ENCODE results near the gene LSP1.
"Not testable (repeated sequence)": the region's sequence is repeated elsewhere in the genome, so short reads cannot be mapped to it uniquely, and the experiment has no call there.

The LSP1 gene

GRCh38 chr11:1928470-1928890, 75.6 kb downstream of the LSP1 start:
- ATAC-seq = no peak
- no peak for DNase-seq

GRCh38 chr11:1928891-1929541, 76.1 kb downstream of the LSP1 start:
- ATAC-seq = no peak
- DNase-seq = no peak

GRCh38 chr11:1929621-1930461, 77.0 kb downstream of the LSP1 start:
- no peak for ATAC-seq
- no peak for DNase-seq

GRCh38 chr11:1930462-1930830, 77.6 kb downstream of the LSP1 start:
- ATAC-seq = no peak
- DNase-seq = no peak

- no peak for DNase-seq
- ATAC-seq = no peak
Measured at GRCh38 chr11:1931341-1932104, 78.6 kb downstream of the LSP1 start.

- ATAC-seq (no peak), DNase-seq (no peak)
Measured at GRCh38 chr11:1932105-1932480, 79.2 kb downstream of the LSP1 start.

- no peak for ATAC-seq
- DNase-seq = no peak
Measured at GRCh38 chr11:1932681-1933080, 79.8 kb downstream of the LSP1 start.

GRCh38 chr11:1933416-1934334, 80.8 kb downstream of the LSP1 start:
- no peak for ATAC-seq
- DNase-seq = no peak

- ATAC-seq (no peak), DNase-seq (no peak)
Measured at GRCh38 chr11:1934335-1935155, 81.7 kb downstream of the LSP1 start.

- ATAC-seq (no peak), DNase-seq (no peak)
Measured at GRCh38 chr11:1935156-1936071, 82.5 kb downstream of the LSP1 start.

GRCh38 chr11:1936072-1936780, 83.3 kb downstream of the LSP1 start:
- DNase-seq (no peak), ATAC-seq (no peak)

- DNase-seq = no peak
- ATAC-seq = no peak
Measured at GRCh38 chr11:1936781-1937615, 84.1 kb downstream of the LSP1 start.

- DNase-seq (no peak), ATAC-seq (no peak)
Measured at GRCh38 chr11:1937616-1938342, 84.9 kb downstream of the LSP1 start.

GRCh38 chr11:1938343-1939005, 85.6 kb downstream of the LSP1 start:
- DNase-seq = no peak
- ATAC-seq = no peak

GRCh38 chr11:1939006-1939625, 86.2 kb downstream of the LSP1 start:
- DNase-seq (peak; percentile 41), ATAC-seq (no peak)

- ATAC-seq = peak; percentile 35
- DNase-seq = not testable (repeated sequence)
Measured at GRCh38 chr11:1939788-1940187, 86.9 kb downstream of the LSP1 start.

All from stimulated activated naive CD8-positive, alpha-beta T cell treated with anti-CD3 and anti-CD28 coated beads, Interleukin-15, Interleukin-2, amounts not matched to agents 100 U/mL and 50 U/mL, for 24 hours (primary cell).